ENCODE measurements around the gene TCF19.
"Not testable (repeated sequence)": the region's sequence is repeated elsewhere in the genome, so short reads cannot be mapped to it uniquely, and the experiment has no call there.

TCF19 gene

GRCh38 chr6:31179896-31180295, 21.5 kb downstream of the TCF19 start:
- no peak for DNase-seq (ENCODE audit: low read depth, low spot score)

- no peak for DNase-seq (ENCODE audit: low read depth, low spot score)
Measured at GRCh38 chr6:31180500-31180899, 22.1 kb downstream of the TCF19 start.

- DNase-seq (ENCODE audit: low read depth, low spot score) = not testable (repeated sequence)
Measured at GRCh38 chr6:31183287-31183686, 24.9 kb downstream of the TCF19 start.

GRCh38 chr6:31183859-31184258, 25.5 kb downstream of the TCF19 start:
- DNase-seq (ENCODE audit: low read depth, low spot score) = not testable (repeated sequence)

- not testable (repeated sequence) for DNase-seq (ENCODE audit: low read depth, low spot score)
Measured at GRCh38 chr6:31185695-31186051, 27.3 kb downstream of the TCF19 start.

GRCh38 chr6:31186052-31186734, 27.8 kb downstream of the TCF19 start:
- DNase-seq (ENCODE audit: low read depth, low spot score) = no peak

GRCh38 chr6:31187780-31188194, 29.4 kb downstream of the TCF19 start:
- no peak for DNase-seq (ENCODE audit: low read depth, low spot score)

- DNase-seq (ENCODE audit: low read depth, low spot score) = not testable (repeated sequence)
Measured at GRCh38 chr6:31189223-31189622, 30.8 kb downstream of the TCF19 start.

- DNase-seq (ENCODE audit: low read depth, low spot score) = no peak
Measured at GRCh38 chr6:31190488-31190887, 32.1 kb downstream of the TCF19 start.

- not testable (repeated sequence) for DNase-seq (ENCODE audit: low read depth, low spot score)
Measured at GRCh38 chr6:31192431-31193105, 34.2 kb downstream of the TCF19 start.

GRCh38 chr6:31193206-31193605, 34.8 kb downstream of the TCF19 start:
- DNase-seq (ENCODE audit: low read depth, low spot score) = no peak

GRCh38 chr6:31194061-31194834, 35.9 kb downstream of the TCF19 start:
- no peak for DNase-seq (ENCODE audit: low read depth, low spot score)

GRCh38 chr6:31195308-31195979, 37.1 kb downstream of the TCF19 start:
- not testable (repeated sequence) for DNase-seq (ENCODE audit: low read depth, low spot score)

- DNase-seq (ENCODE audit: low read depth, low spot score) = not testable (repeated sequence)
Measured at GRCh38 chr6:31196251-31197022, 38.0 kb downstream of the TCF19 start.

GRCh38 chr6:31197559-31198305, 39.3 kb downstream of the TCF19 start:
- DNase-seq (ENCODE audit: low read depth, low spot score) = no peak

GRCh38 chr6:31199105-31199452, 40.7 kb downstream of the TCF19 start:
- not testable (repeated sequence) for DNase-seq (ENCODE audit: low read depth, low spot score)

- no peak for DNase-seq (ENCODE audit: low read depth, low spot score)
Measured at GRCh38 chr6:31202259-31203166, 44.1 kb downstream of the TCF19 start.

GRCh38 chr6:31203345-31203979, 45.1 kb downstream of the TCF19 start:
- DNase-seq (ENCODE audit: low read depth, low spot score) = no peak

- DNase-seq (ENCODE audit: low read depth, low spot score) = no peak
Measured at GRCh38 chr6:31204751-31205145, 46.4 kb downstream of the TCF19 start.

Measured in brain pericyte (primary cell).